B cell (primary cell): ENCODE data around the gene LRRC32. TPM values are rescaled to one million over a fixed set of nuclear protein-coding genes. Genes with fewer than 3 reads are reported as not detected.
A peak's percentile ranks its signal among the peaks of the same experiment; 100 is the strongest.

ENCODE experiments used
- ATAC-seq: fragments of 200-7000 bp; cut with Tn5 transposase; one replicate; pipeline ENCODE4 v1.10.0; 2021; ENCODE audit warnings: low read depth, mild to moderate bottlenecking, moderate number of reproducible peaks, moderate library complexity
- CTCF ChIA-PET: fragments of 350-600 bp; sonication (Branson Sonifier 250); formaldehyde crosslinking; loops from one replicate; lab custom pipeline; 2021; ENCODE audit warnings: antibody characterized with exemption, inconsistent platforms; lab: Charles Lee
- POLR2A ChIA-PET: fragments of 350-600 bp; sonication (Branson Sonifier 250); formaldehyde crosslinking; loops from one replicate; lab custom pipeline; 2021; ENCODE audit warnings: antibody characterized with exemption; lab: Charles Lee
- DNase-seq: peaks from one replicate; pipeline ENCODE4 v3.0.0; 2013
- H2AFZ ChIP-seq: 2 replicates; pipeline ENCODE4 v1.6.1; 2012; ENCODE audit warnings: mild to moderate bottlenecking, low read depth, low read length; ENCODE audit not compliant: insufficient read depth, poor library complexity, severe bottlenecking
- H3K27ac ChIP-seq, 2 donors: 1 replicate in 1 of 2; 2 replicates in 1 of 2; pipeline ENCODE4 v1.5.1; 2012 to 2013; ENCODE audit warnings: low read length in 2 of 2, mild to moderate bottlenecking in 2 of 2, moderate library complexity in 1 of 2
- H3K27me3 ChIP-seq, 4 experiments: fragments of 200-600 bp in 1 of 4; sonication (generic) in 1 of 4; replicated peaks in 1 of 4; 1 replicate in 2 of 4; 2 replicates in 2 of 4; pipeline versions ENCODE4 v1.6.1 to v1.7.0; 2013 to 2016; ENCODE audit warnings: low read length in 3 of 4, mild to moderate bottlenecking in 2 of 4, mixed read lengths in 1 of 4, moderate library complexity in 1 of 4; ENCODE audit not compliant: insufficient read depth in 4 of 4, control insufficient read depth in 3 of 4; ENCODE audit errors: control extremely low read depth in 1 of 4
- H3K36me3 ChIP-seq, 2 experiments: replicated peaks in 1 of 2; 1 replicate in 1 of 2; 2 replicates in 1 of 2; pipeline versions ENCODE4 v1.6.1 to v1.7.1; 2013; ENCODE audit warnings: low read length in 1 of 2; ENCODE audit not compliant: insufficient read depth in 2 of 2, control insufficient read depth in 1 of 2; ENCODE audit errors: control extremely low read depth in 1 of 2, extremely low read depth in 1 of 2
- H3K4me1 ChIP-seq, 2 donors: fragments of 200-600 bp in 1 of 2; sonication (generic) in 1 of 2; 1 replicate in 1 of 2; 2 replicates in 1 of 2; pipeline versions ENCODE4 v1.5.1 to v1.6.1; 2013 to 2017; ENCODE audit warnings: low read length in 2 of 2; ENCODE audit not compliant: control insufficient read depth in 2 of 2, insufficient read depth in 2 of 2
- H3K4me2 ChIP-seq: replicated peaks from 2 replicates; pipeline ENCODE3; 2012; ENCODE audit warnings: mild to moderate bottlenecking, low read depth, low read length; ENCODE audit not compliant: poor library complexity, severe bottlenecking
- H3K4me3 ChIP-seq, 5 experiments: fragments of 200-600 bp in 1 of 5; sonication (generic) in 1 of 5; 1 replicate in 3 of 5; 2 replicates in 2 of 5; pipeline versions ENCODE4 v1.5.1 to v1.7.0; 2011 to 2016; ENCODE audit warnings: low read length in 4 of 5, mild to moderate bottlenecking in 4 of 5, low read depth in 2 of 5, control low read depth in 1 of 5, moderate library complexity in 1 of 5; ENCODE audit not compliant: insufficient read depth in 1 of 5; ENCODE audit errors: control extremely low read depth in 1 of 5, extremely low read depth in 1 of 5
- H3K79me2 ChIP-seq: fragments of 200-600 bp; sonication (generic); one replicate; pipeline ENCODE4 v1.6.0; 2016; ENCODE audit warnings: low read length; ENCODE audit not compliant: control insufficient read depth, insufficient read depth
- H3K9ac ChIP-seq: fragments of 200-600 bp; sonication (generic); 2 replicates; pipeline ENCODE4 v1.6.1; 2017; ENCODE audit warnings: mild to moderate bottlenecking, low read length, moderate library complexity
- H3K9me3 ChIP-seq, 3 donors: one replicate each; pipeline versions ENCODE4 v1.6.1 to v1.7.1; 2013; ENCODE audit warnings: low read length in 2 of 3; ENCODE audit not compliant: control insufficient read depth in 2 of 3, insufficient read depth in 1 of 3; ENCODE audit errors: control extremely low read depth in 1 of 3
- H4K20me1 ChIP-seq: 2 replicates; pipeline ENCODE4 v1.6.0; 2012; ENCODE audit warnings: mild to moderate bottlenecking, low read length; ENCODE audit not compliant: insufficient read depth, control insufficient read depth, poor library complexity, severe bottlenecking
- H3K27ac Mint-ChIP-seq: one replicate; pipeline ENCODE4 v1.8.0; 2021; ENCODE audit warnings: mixed read lengths
- H3K27me3 Mint-ChIP-seq: one replicate; pipeline ENCODE4 v1.8.0; 2021; ENCODE audit warnings: mixed read lengths
- H3K4me1 Mint-ChIP-seq: one replicate; pipeline ENCODE4 v1.8.0; 2021; ENCODE audit warnings: mixed read lengths
- H3K4me3 Mint-ChIP-seq: one replicate; pipeline ENCODE4 v1.8.0; 2021; ENCODE audit warnings: mixed read lengths
- H3K9me3 Mint-ChIP-seq: one replicate; pipeline ENCODE4 v1.8.0; 2022; ENCODE audit warnings: mixed read lengths; ENCODE audit not compliant: insufficient read depth
- CTCF ChIP-seq: fragments of 200-600 bp; IDR thresholded peaks from one replicate; pipeline ENCODE4 v1.8.0; 2022; ENCODE audit warnings: antibody characterized with exemption, mild to moderate bottlenecking
- EZH2 ChIP-seq: IDR thresholded peaks from 2 replicates; pipeline ENCODE4 v1.6.1; 2012; ENCODE audit warnings: borderline replicate concordance, low read depth, mild to moderate bottlenecking, moderate library complexity, low read length; ENCODE audit not compliant: insufficient read depth, poor library complexity, severe bottlenecking
- WGBS: methylation state at CpG from one replicate; pipeline ENCODE4 v1.1.5; 2013; ENCODE audit warnings: missing lambda C conversion rate; ENCODE audit not compliant: insufficient coverage; 5-methylcytosine and 5-hydroxymethylcytosine counted together
- intact Hi-C: fragments of 100-400 bp; cut with micrococcal nuclease; formaldehyde crosslinking; loops from one replicate; pipeline ENCODE4 v1.10.0; 2022
- polyA plus RNA-seq: library from polyadenylated mRNA; depleted of rRNA; stranded (reverse); fragments of >200 nt; gene quantifications from 2 replicates; pipeline ENCODE4 v1.2.3, GENCODE V29; 2012
- total RNA-seq, 2 donors: library from RNA; stranded (reverse); fragments of 120-200 nt in 1 of 2; gene quantifications; 1 replicate in 1 of 2; 2 replicates in 1 of 2; pipeline versions ENCODE4 v1.2.3 to v1.2.4, GENCODE V29; 2013 to 2022

LRRC32 gene
- total and polyA plus RNA-seq, 2 donors (not counting 1 experiment from before 2014, with no cell fraction given): 0.60 to 1.4 TPM

- Histone ChIP-seq H2AFZ (no peak overlapping the region), H3K4me3 (peak overlapping the region in 3 of 5 experiments; percentile 18 to 27 (median 25)), H3K79me2 (no peaks in the 10 kb centered on the region), H4K20me1 (peaks cover 20% of the 10 kb centered on the region), H3K9ac (peak overlapping the region; percentile 45), H3K9me3 (peaks cover 0 to 4% (median 0%) of the 10 kb centered on the region in 3 donors), H3K4me2 (peak overlapping the region; percentile 90), H3K27ac (peak overlapping the region; percentile 48 to 68), H3K4me1 (peaks cover 71 to 78% of the 10 kb centered on the region in 2 donors), H3K27me3 (peaks cover 0 to 56% (median 18%) of the 10 kb centered on the region in 4 experiments), H3K36me3 (no peaks in the 10 kb centered on the region)
- ATAC-seq: peak; percentile 0
- intact Hi-C loops: loop anchor here (2.0 to 5.0 kb wide), 2 partner anchors 75 to 466 kb away; partner anchors contain the start of gene WNT11
- ChIA-PET POLR2A (interaction anchor here (0.6 to 3.3 kb wide), 4 partner anchors 36 to 85 kb away, joined by 3 to 21 read pairs (median 12); no protein-coding TSS in a partner anchor), CTCF (interaction anchor here (1.0 to 14.3 kb wide), 15 partner anchors 8 to 465 kb away, joined by 3 to 224 read pairs (median 5); no protein-coding TSS in a partner anchor)
- peaks cover 31% of the 10 kb centered on the region for H3K27me3 Mint-ChIP-seq
- H3K4me3 Mint-ChIP-seq: peak overlapping the region; percentile 47
- H3K9me3 Mint-ChIP-seq: no peaks in the 10 kb centered on the region
- peaks cover 80% of the 10 kb centered on the region for H3K4me1 Mint-ChIP-seq
- TF ChIP-seq EZH2 (no peak), CTCF (no peak)
- 47% methylated on average over 4 of the region's 5 CpGs for whole genome bisulfite sequencing
- peak overlapping the region; percentile 64 for H3K27ac Mint-ChIP-seq
- DNase-seq: no peak
Measured at GRCh38 chr11:76673176-76674142, 2.9 kb upstream of the LRRC32 start.
